GM12878 (cell line): ENCODE results near the gene BNIPL. TPM values are rescaled to one million over a fixed set of nuclear protein-coding genes. Genes with fewer than 3 reads are reported as not detected.

Experiments used
- ATAC-seq: fragments of 200-7000 bp; cut with Tn5 transposase; 3 replicates; pipeline ENCODE4 v1.9.1; 2020; ENCODE audit warnings: mild to moderate bottlenecking, moderate library complexity
- BruUV-seq: library from RNA; stranded (reverse); fragments of 400-500 nt; replicated peaks from 2 replicates; lab custom pipeline; 2021; lab: Mats Ljungman, UMichigan
- CTCF ChIA-PET: fragments of 300-600 bp; sonication (Branson Sonifier 250); formaldehyde crosslinking; extraction: SDS; loops from one replicate; lab custom pipeline; 2021; ENCODE audit warnings: inconsistent platforms; lab: Yijun Ruan, JAX
- POLR2A ChIA-PET: fragments of 350-600 bp; formaldehyde crosslinking; extraction: SDS; loops from one replicate; lab custom pipeline; 2021; ENCODE audit warnings: inconsistent platforms; lab: Charles Lee
- RAD21 ChIA-PET: fragments of 300-600 bp; sonication (Branson Sonifier 250); formaldehyde crosslinking; loops from one replicate; lab custom pipeline; 2023; ENCODE audit warnings: antibody characterized with exemption; ENCODE audit not compliant: unreplicated experiment; lab: Charles Lee
- SMC1A ChIA-PET: fragments of 300-600 bp; sonication (Branson Sonifier 250); formaldehyde crosslinking; loops from one replicate; lab custom pipeline; 2023; ENCODE audit not compliant: unreplicated experiment, uncharacterized antibody; lab: Charles Lee
- DNase-seq: peaks from one replicate; pipeline ENCODE4 v3.0.0-alpha.2; 2011; ENCODE audit warnings: low read depth, low spot score
- FAIRE-seq: peaks from 3 replicates; lab custom pipeline; 2011; peaks lifted over from hg19 to GRCh38; lab: Jason Lieb, UNC
- H2AFZ ChIP-seq: 2 replicates; pipeline ENCODE4 v1.6.0; 2011; ENCODE audit warnings: low read depth, low read length, control low read depth; ENCODE audit not compliant: control insufficient read depth
- H3K27ac ChIP-seq: 2 replicates; pipeline ENCODE4 v1.5.1; 2011; ENCODE audit warnings: control low read depth; ENCODE audit not compliant: control insufficient read depth, insufficient read depth
- H3K27me3 ChIP-seq, 2 experiments: replicated peaks in 1 of 2; 2 replicates each; pipeline versions ENCODE4 v1.6.0 to v1.6.1; 2011; ENCODE audit warnings: low read length in 1 of 2; ENCODE audit not compliant: control insufficient read depth in 2 of 2, insufficient read depth in 2 of 2
- H3K36me3 ChIP-seq, 2 experiments: 2 replicates each; pipeline ENCODE4 v1.5.1; 2011; ENCODE audit warnings: low read length in 1 of 2; ENCODE audit not compliant: control insufficient read depth in 2 of 2, insufficient read depth in 2 of 2
- H3K4me1 ChIP-seq: 2 replicates; pipeline ENCODE4 v1.6.1; 2011; ENCODE audit warnings: mild to moderate bottlenecking, low read length, moderate library complexity, mixed read lengths; ENCODE audit not compliant: control insufficient read depth, insufficient read depth
- H3K4me2 ChIP-seq: 2 replicates; pipeline ENCODE4 v1.6.0; 2011; ENCODE audit warnings: control low read depth; ENCODE audit not compliant: control insufficient read depth, insufficient read depth
- H3K4me3 ChIP-seq: fragments of 200-600 bp; sonication (generic); 2 replicates; pipeline ENCODE4 v1.5.1; 2016
- H3K79me2 ChIP-seq: 2 replicates; pipeline ENCODE4 v1.6.0; 2011; ENCODE audit warnings: low read length; ENCODE audit not compliant: control insufficient read depth, insufficient read depth
- H3K9ac ChIP-seq: 2 replicates; pipeline ENCODE4 v1.8.0; 2011; ENCODE audit warnings: low read length, control low read depth, mixed read lengths; ENCODE audit not compliant: control insufficient read depth, insufficient read depth
- H3K9me3 ChIP-seq: replicated peaks from 3 replicates; pipeline ENCODE4 v1.5.1; 2011; ENCODE audit warnings: mild to moderate bottlenecking, low read length; ENCODE audit not compliant: control insufficient read depth, insufficient read depth
- H4K20me1 ChIP-seq: 2 replicates; pipeline ENCODE4 v1.6.0; 2011; ENCODE audit not compliant: control insufficient read depth, insufficient read depth
- BRCA1 ChIP-seq: IDR thresholded peaks from 2 replicates; pipeline ENCODE4 v1.6.1; 2011; ENCODE audit warnings: low read depth, low read length, improper control_type of control experiment
- CHD2 ChIP-seq: IDR thresholded peaks from 2 replicates; pipeline ENCODE4 v1.6.1; 2011; ENCODE audit warnings: low read depth, low read length, improper control_type of control experiment, borderline replicate concordance
- DPF2 ChIP-seq: fragments of 450-650 bp; IDR thresholded peaks from 2 replicates; pipeline ENCODE4 v1.6.1; 2017; ENCODE audit warnings: mild to moderate bottlenecking
- HDGF ChIP-seq: fragments of 450-650 bp; IDR thresholded peaks from 2 replicates; pipeline ENCODE4 v1.6.1; 2016; ENCODE audit warnings: antibody characterized with exemption
- MTA2 ChIP-seq: fragments of 450-650 bp; IDR thresholded peaks from 2 replicates; pipeline ENCODE4 v1.6.1; 2016; ENCODE audit warnings: low read depth, mild to moderate bottlenecking, moderate library complexity
- MXI1 ChIP-seq: fragments of 150-350 bp; IDR thresholded peaks from 2 replicates; pipeline ENCODE4 v1.6.1; 2011; ENCODE audit warnings: low read depth, mild to moderate bottlenecking, inconsistent platforms, low read length, improper control_type of control experiment
- POLR2A ChIP-seq: IDR thresholded peaks from 2 replicates; pipeline ENCODE4 v1.6.1; 2011; ENCODE audit warnings: low read depth, mild to moderate bottlenecking, low read length
- SMC3 ChIP-seq: IDR thresholded peaks from 2 replicates; pipeline ENCODE4 v1.6.1; 2011; ENCODE audit warnings: low read length, improper control_type of control experiment, borderline replicate concordance
- SPI1 ChIP-seq: IDR thresholded peaks from 2 replicates; pipeline ENCODE4 v1.6.1; 2011; ENCODE audit warnings: low read depth, mild to moderate bottlenecking, low read length, moderate library complexity, borderline replicate concordance; ENCODE audit not compliant: insufficient read depth
- STAT3 ChIP-seq: IDR thresholded peaks from 2 replicates; pipeline ENCODE4 v1.6.1; 2011; ENCODE audit warnings: low read depth, low read length, improper control_type of control experiment
- TAF1 ChIP-seq: IDR thresholded peaks from 2 replicates; pipeline ENCODE4 v1.6.1; 2011; ENCODE audit warnings: mild to moderate bottlenecking, low read depth, low read length, borderline replicate concordance
- YY1 ChIP-seq: IDR thresholded peaks from 2 replicates; pipeline ENCODE4 v1.6.1; 2011; ENCODE audit warnings: low read depth, mild to moderate bottlenecking, low read length
- ZNF622 ChIP-seq: fragments of 450-650 bp; IDR thresholded peaks from 2 replicates; pipeline ENCODE4 v1.6.1; 2017; ENCODE audit warnings: mild to moderate bottlenecking, inconsistent platforms
- WGBS: methylation state at CpG from one replicate; pipeline ENCODE4 v1.1.6; 2016; ENCODE audit warnings: low lambda C conversion rate; ENCODE audit not compliant: insufficient replicate concordance, insufficient coverage; ENCODE audit errors: missing lambda C conversion rate; 5-methylcytosine and 5-hydroxymethylcytosine counted together
- in situ Hi-C: fragments of 300-500 bp; cut with MboI; formaldehyde crosslinking; loops from 9 replicates; pipeline ENCODE4 v1.14.3; 2018; ENCODE audit warnings: mixed read lengths
- intact Hi-C: fragments of 100-400 bp; cut with micrococcal nuclease; formaldehyde crosslinking; loops from one replicate; pipeline ENCODE4 v1.14.2; 2022; ENCODE audit not compliant: unreplicated experiment
- polyA plus RNA-seq, 11 experiments: library from polyadenylated mRNA; depleted of rRNA in 4 of 11; unstranded in 6 of 11; stranded (reverse) in 5 of 11; fragments of >200 nt; fragmentation: Nextera tagmentation in 4 of 11; fragmentation: Illumina TruSeq in 1 of 11; extraction: Ambion mirVana in 4 of 11; extraction: Trizol in 1 of 11; gene quantifications; 1 replicate in 1 of 11; 2 replicates in 10 of 11; pipeline versions ENCODE4 v1.2.1 to v1.2.3, GENCODE V29; 2011 to 2016; ENCODE audit warnings: inconsistent platforms in 2 of 11, missing spikeins in 2 of 11, low read depth in 1 of 11
- total RNA-seq, 4 experiments: library from RNA; depleted of rRNA in 3 of 4; stranded (reverse); fragments of >200 nt in 3 of 4; fragmentation: Illumina TruSeq in 1 of 4; extraction: Trizol in 1 of 4; gene quantifications; 2 replicates each; pipeline versions ENCODE4 v1.2.1 to v1.2.3, GENCODE V29; 2013 to 2021
- TF ChIP-seq, protein P1 (sequence below): fragments of 450-650 bp; IDR thresholded peaks from 2 replicates; pipeline ENCODE4 v1.6.1; 2017; ENCODE audit warnings: mild to moderate bottlenecking, moderate library complexity
- TF ChIP-seq, protein P2 (sequence below): fragments of 450-650 bp; IDR thresholded peaks from 2 replicates; pipeline ENCODE4 v1.6.1; 2017; ENCODE audit warnings: borderline replicate concordance
- TF ChIP-seq, protein P3 (sequence below): fragments of 150-350 bp; IDR thresholded peaks from 2 replicates; pipeline ENCODE4 v1.6.1; 2014; ENCODE audit warnings: mild to moderate bottlenecking, low read depth, low read length

BNIPL gene
- total and polyA plus RNA-seq, 10 of the 15 experiments (the other 5 are each of a cell fraction or from before 2014, with no cell fraction given), result 0.05 to 1.1 (median 0.17) TPM

DNA sequence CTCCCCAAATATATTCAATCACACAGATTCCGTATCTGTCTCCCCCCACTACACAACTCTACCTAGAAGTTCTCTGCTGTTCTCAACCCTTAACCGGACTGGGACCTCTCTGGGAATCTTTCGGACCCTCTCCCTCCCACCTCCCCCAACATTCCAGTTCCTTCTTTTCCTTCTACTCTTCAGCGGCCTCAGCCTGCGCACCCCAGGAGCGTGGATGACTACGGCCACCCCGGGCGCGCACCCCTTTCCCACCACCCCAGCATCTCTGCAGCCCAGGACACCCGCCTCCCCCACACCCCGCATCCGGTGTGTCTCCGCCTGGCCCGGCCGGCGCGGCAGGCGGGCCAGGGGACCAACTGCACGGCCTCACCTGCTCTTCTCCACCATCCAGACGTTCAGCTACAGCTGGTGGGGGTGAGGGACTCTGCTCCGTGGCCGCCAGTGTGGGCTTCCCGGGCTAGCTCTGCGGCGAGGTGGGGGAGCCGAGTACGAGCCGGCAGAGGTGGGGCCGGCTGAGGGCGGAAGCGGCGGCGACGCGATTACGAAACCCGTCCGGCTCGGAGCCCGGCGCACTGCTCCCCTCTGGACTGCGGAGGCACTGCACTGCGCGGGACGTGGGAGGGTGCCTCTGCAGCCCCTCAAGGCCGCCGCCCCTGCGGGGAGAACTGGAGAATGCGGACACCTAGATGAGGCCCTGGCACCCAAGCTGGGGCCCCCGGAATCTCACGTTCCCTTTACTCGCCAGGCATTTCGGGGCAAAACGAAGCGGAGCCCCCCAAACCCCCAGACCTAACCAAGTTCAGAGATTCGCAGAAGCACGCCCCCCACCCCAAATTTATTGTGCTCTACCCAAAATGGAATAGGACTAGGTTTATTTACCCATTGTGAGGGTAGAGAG lies 23.0 kb downstream of the BNIPL start, which contains the start of gene CDC42SE1:
CDC42SE1 (minus strand) TSS at position 514 of the 898 bp plus-strand sequence. CDS start 3,892 bp downstream, outside the sequence.
- 2% methylated on average over 57 of the region's 58 CpGs for WGBS
- Histone ChIP-seq H3K9me3 (no peaks in the 10 kb centered on the region), H3K4me2 (peak within 1 kb of the TSS; percentile 74), H3K27ac (peak within 1 kb of the TSS; percentile 97), H3K4me3 (peak within 1 kb of the TSS; percentile 93), H3K36me3 (peaks cover 8 to 20% of the 10 kb centered on the region in 2 experiments), H3K9ac (peak within 1 kb of the TSS; percentile 94), H4K20me1 (peaks cover 3% of the 10 kb centered on the region; the same call in 1 of the 2 replicates), H3K27me3 (no peaks in the 10 kb centered on the region), H3K4me1 (peaks cover 28% of the 10 kb centered on the region), H2AFZ (peak within 1 kb of the TSS; percentile 95), H3K79me2 (peaks cover 55% of the 10 kb centered on the region)
- in situ Hi-C loops (no loop called here), intact Hi-C loops (loop anchor here (1.0 to 2.0 kb wide), 2 partner anchors 11 to 35 kb away; partner anchors contain the start of gene GABPB2)
- ChIA-PET CTCF (interaction anchor here (0.6 to 7.4 kb wide), 14 partner anchors 9 to 362 kb away, joined by 3 to 76 read pairs (median 4); partner anchors contain the start of genes C1orf56, GABPB2, GOLPH3L and MINDY1), SMC1A (interaction anchor here (0.9 to 3.6 kb wide), 6 partner anchors 17 to 98 kb away, joined by 3 to 12 read pairs (median 6); partner anchors contain the start of genes MINDY1 and TNFAIP8L2), RAD21 (interaction anchor here (0.9 to 1.9 kb wide), 4 partner anchors 12 to 222 kb away, joined by 3 to 8 read pairs (median 4); partner anchors contain the start of gene TNFAIP8L2), POLR2A (interaction anchor here (0.6 to 5.8 kb wide), 8 partner anchors 11 to 323 kb away, joined by 3 to 65 read pairs (median 4); partner anchors contain the start of genes C1orf56, GABPB2, SETDB1 and VPS72)
- ATAC-seq, result peak; percentile 86
- FAIRE-seq, result peak; percentile 86
- BruUV-seq, result no TSS peak
- peak; percentile 55 for DNase-seq
- TF ChIP-seq MXI1, result peak; percentile 71; the same call in 1 of the 2 replicates
- TF ChIP-seq POLR2A, result peak; percentile 98
- peak; percentile 49; the same call in 1 of the 2 replicates for TF ChIP-seq SPI1
- peak; percentile 92 for TF ChIP-seq HDGF
- TF ChIP-seq, protein P1, sequence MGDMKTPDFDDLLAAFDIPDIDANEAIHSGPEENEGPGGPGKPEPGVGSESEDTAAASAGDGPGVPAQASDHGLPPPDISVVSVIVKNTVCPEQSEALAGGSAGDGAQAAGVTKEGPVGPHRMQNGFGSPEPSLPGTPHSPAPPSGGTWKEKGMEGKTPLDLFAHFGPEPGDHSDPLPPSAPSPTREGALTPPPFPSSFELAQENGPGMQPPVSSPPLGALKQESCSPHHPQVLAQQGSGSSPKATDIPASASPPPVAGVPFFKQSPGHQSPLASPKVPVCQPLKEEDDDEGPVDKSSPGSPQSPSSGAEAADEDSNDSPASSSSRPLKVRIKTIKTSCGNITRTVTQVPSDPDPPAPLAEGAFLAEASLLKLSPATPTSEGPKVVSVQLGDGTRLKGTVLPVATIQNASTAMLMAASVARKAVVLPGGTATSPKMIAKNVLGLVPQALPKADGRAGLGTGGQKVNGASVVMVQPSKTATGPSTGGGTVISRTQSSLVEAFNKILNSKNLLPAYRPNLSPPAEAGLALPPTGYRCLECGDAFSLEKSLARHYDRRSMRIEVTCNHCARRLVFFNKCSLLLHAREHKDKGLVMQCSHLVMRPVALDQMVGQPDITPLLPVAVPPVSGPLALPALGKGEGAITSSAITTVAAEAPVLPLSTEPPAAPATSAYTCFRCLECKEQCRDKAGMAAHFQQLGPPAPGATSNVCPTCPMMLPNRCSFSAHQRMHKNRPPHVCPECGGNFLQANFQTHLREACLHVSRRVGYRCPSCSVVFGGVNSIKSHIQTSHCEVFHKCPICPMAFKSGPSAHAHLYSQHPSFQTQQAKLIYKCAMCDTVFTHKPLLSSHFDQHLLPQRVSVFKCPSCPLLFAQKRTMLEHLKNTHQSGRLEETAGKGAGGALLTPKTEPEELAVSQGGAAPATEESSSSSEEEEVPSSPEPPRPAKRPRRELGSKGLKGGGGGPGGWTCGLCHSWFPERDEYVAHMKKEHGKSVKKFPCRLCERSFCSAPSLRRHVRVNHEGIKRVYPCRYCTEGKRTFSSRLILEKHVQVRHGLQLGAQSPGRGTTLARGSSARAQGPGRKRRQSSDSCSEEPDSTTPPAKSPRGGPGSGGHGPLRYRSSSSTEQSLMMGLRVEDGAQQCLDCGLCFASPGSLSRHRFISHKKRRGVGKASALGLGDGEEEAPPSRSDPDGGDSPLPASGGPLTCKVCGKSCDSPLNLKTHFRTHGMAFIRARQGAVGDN, result peak; percentile 45
- peak; percentile 84 for TF ChIP-seq DPF2
- TF ChIP-seq SMC3, result peak; percentile 17; the same call in 1 of the 2 replicates
- TF ChIP-seq ZNF622, result no peak
- no peak for TF ChIP-seq STAT3
- TF ChIP-seq YY1, result no peak
- 0 out of 2 replicates have a peak, but pooled peaks have one; percentile 58 for TF ChIP-seq CHD2
- TF ChIP-seq, protein P2, sequence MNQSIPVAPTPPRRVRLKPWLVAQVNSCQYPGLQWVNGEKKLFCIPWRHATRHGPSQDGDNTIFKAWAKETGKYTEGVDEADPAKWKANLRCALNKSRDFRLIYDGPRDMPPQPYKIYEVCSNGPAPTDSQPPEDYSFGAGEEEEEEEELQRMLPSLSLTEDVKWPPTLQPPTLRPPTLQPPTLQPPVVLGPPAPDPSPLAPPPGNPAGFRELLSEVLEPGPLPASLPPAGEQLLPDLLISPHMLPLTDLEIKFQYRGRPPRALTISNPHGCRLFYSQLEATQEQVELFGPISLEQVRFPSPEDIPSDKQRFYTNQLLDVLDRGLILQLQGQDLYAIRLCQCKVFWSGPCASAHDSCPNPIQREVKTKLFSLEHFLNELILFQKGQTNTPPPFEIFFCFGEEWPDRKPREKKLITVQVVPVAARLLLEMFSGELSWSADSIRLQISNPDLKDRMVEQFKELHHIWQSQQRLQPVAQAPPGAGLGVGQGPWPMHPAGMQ, result no peak
- TF ChIP-seq BRCA1, result no peak
- TF ChIP-seq TAF1, result peak; percentile 86
- TF ChIP-seq MTA2, result 0 out of 2 replicates have a peak, but pooled peaks have one; percentile 16
- TF ChIP-seq, protein P3, sequence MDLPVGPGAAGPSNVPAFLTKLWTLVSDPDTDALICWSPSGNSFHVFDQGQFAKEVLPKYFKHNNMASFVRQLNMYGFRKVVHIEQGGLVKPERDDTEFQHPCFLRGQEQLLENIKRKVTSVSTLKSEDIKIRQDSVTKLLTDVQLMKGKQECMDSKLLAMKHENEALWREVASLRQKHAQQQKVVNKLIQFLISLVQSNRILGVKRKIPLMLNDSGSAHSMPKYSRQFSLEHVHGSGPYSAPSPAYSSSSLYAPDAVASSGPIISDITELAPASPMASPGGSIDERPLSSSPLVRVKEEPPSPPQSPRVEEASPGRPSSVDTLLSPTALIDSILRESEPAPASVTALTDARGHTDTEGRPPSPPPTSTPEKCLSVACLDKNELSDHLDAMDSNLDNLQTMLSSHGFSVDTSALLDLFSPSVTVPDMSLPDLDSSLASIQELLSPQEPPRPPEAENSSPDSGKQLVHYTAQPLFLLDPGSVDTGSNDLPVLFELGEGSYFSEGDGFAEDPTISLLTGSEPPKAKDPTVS, result no peak
